H1 (cell line): Measurements from ENCODE around the gene AFF1. TPM values are rescaled to one million over a fixed set of nuclear protein-coding genes. Genes with fewer than 3 reads are reported as not detected.

ENCODE experiments used
- CTCF ChIA-PET: fragments of 300-600 bp; sonication (Branson Sonifier 250); formaldehyde crosslinking; loops from one replicate; lab custom pipeline; 2021; ENCODE audit not compliant: partially characterized antibody; lab: Charles Lee
- POLR2A ChIA-PET: fragments of 300-600 bp; sonication (Branson Sonifier 250); formaldehyde crosslinking; loops from one replicate; lab custom pipeline; 2021; ENCODE audit warnings: inconsistent platforms; ENCODE audit not compliant: partially characterized antibody; lab: Charles Lee
- DNase-seq, 2 experiments: peaks; one replicate each; pipeline versions ENCODE4 v3.0.0 to v3.0.0-alpha.2; 2010 to 2022; ENCODE audit warnings: low spot score in 2 of 2, low read depth in 1 of 2, mixed read lengths in 1 of 2
- FAIRE-seq: peaks from 2 replicates; lab custom pipeline; 2011; peaks lifted over from hg19 to GRCh38; lab: Jason Lieb, UNC
- H2AFZ ChIP-seq: 2 replicates; pipeline ENCODE4 v1.8.1; 2012; ENCODE audit warnings: low read length, inconsistent platforms
- H2AK5ac ChIP-seq: 2 replicates; pipeline ENCODE4 v1.6.1; 2013; ENCODE audit warnings: low read depth, low read length
- H2BK120ac ChIP-seq: replicated peaks from 2 replicates; pipeline ENCODE3; 2013; ENCODE audit warnings: low read depth, low read length, inconsistent platforms
- H2BK12ac ChIP-seq: 2 replicates; pipeline ENCODE4 v1.6.1; 2013; ENCODE audit warnings: low read depth, low read length
- H2BK15ac ChIP-seq: 2 replicates; pipeline ENCODE4 v1.6.1; 2013; ENCODE audit warnings: low read length
- H2BK20ac ChIP-seq: 2 replicates; pipeline ENCODE4 v1.6.1; 2013; ENCODE audit warnings: low read length
- H2BK5ac ChIP-seq: 2 replicates; pipeline ENCODE4 v1.6.1; 2013; ENCODE audit warnings: low read depth, low read length
- H3K14ac ChIP-seq: 2 replicates; pipeline ENCODE4 v1.6.1; 2013; ENCODE audit warnings: inconsistent platforms; ENCODE audit not compliant: insufficient read length
- H3K18ac ChIP-seq: 2 replicates; pipeline ENCODE4 v1.6.1; 2013; ENCODE audit warnings: low read length; ENCODE audit errors: extremely low read depth
- H3K23ac ChIP-seq: 2 replicates; pipeline ENCODE4 v1.6.1; 2013; ENCODE audit warnings: inconsistent platforms; ENCODE audit not compliant: insufficient read length
- H3K23me2 ChIP-seq: 2 replicates; pipeline ENCODE4 v1.6.1; 2013; ENCODE audit warnings: low read depth, low read length
- H3K27ac ChIP-seq: 2 replicates; pipeline ENCODE4 v1.6.1; 2011; ENCODE audit warnings: low read depth, low read length, inconsistent platforms
- H3K27me3 ChIP-seq, 4 experiments: replicated peaks in 1 of 4; 1 replicate in 1 of 4; 2 replicates in 3 of 4; pipeline versions ENCODE4 v1.6.1 to v1.8.1; 2011 to 2013; ENCODE audit warnings: low read length in 3 of 4, mild to moderate bottlenecking in 3 of 4, inconsistent platforms in 2 of 4, mixed read lengths in 2 of 4, moderate library complexity in 1 of 4; ENCODE audit not compliant: control insufficient read depth in 3 of 4, insufficient read depth in 3 of 4; ENCODE audit errors: extremely low read depth in 1 of 4
- H3K36me3 ChIP-seq, 4 experiments: 2 replicates each; pipeline versions ENCODE4 v1.6.1 to v1.8.1; 2011 to 2013; ENCODE audit warnings: mild to moderate bottlenecking in 4 of 4, low read length in 3 of 4, moderate library complexity in 2 of 4, control low read depth in 1 of 4, inconsistent platforms in 1 of 4; ENCODE audit not compliant: insufficient read depth in 4 of 4, control insufficient read depth in 2 of 4
- H3K4ac ChIP-seq: replicated peaks from 2 replicates; pipeline ENCODE3; 2013; ENCODE audit warnings: low read length, low read depth, mixed read lengths, inconsistent platforms; ENCODE audit not compliant: insufficient read length
- H3K4me1 ChIP-seq, 4 experiments: replicated peaks in 1 of 4; 1 replicate in 1 of 4; 2 replicates in 3 of 4; pipeline versions ENCODE4 v1.6.1 to v1.8.1; 2011 to 2013; ENCODE audit warnings: low read length in 3 of 4, inconsistent platforms in 2 of 4, mixed read lengths in 1 of 4; ENCODE audit not compliant: insufficient read depth in 4 of 4, control insufficient read depth in 3 of 4
- H3K4me2 ChIP-seq, 2 experiments: 2 replicates each; pipeline versions ENCODE4 v1.6.1 to v1.8.1; 2011 to 2013; ENCODE audit warnings: low read depth in 2 of 2, low read length in 2 of 2, control low read depth in 1 of 2, inconsistent platforms in 1 of 2, mild to moderate bottlenecking in 1 of 2; ENCODE audit not compliant: insufficient read depth in 1 of 2
- H3K4me3 ChIP-seq, 4 experiments: fragments of 200-600, 300-600 bp in 1 of 4; sonication (generic), shearing (Covaris generic), sonication (Bioruptor Twin) in 1 of 4; 2 replicates each; pipeline versions ENCODE4 v1.5.1 to v1.8.1; 2011 to 2016; ENCODE audit warnings: low read length in 4 of 4, low read depth in 3 of 4, control low read depth in 2 of 4, inconsistent platforms in 2 of 4, mild to moderate bottlenecking in 2 of 4, mixed read lengths in 1 of 4, moderate library complexity in 1 of 4; ENCODE audit not compliant: insufficient read depth in 2 of 4; ENCODE audit errors: extremely low read depth in 1 of 4
- H3K56ac ChIP-seq: replicated peaks from 2 replicates; pipeline ENCODE3; 2013; ENCODE audit warnings: low read depth, mild to moderate bottlenecking, mixed read lengths, low read length, inconsistent platforms; ENCODE audit not compliant: insufficient read length
- H3K79me1 ChIP-seq: 2 replicates; pipeline ENCODE4 v1.6.1; 2013; ENCODE audit warnings: low read depth, low read length, control low read depth
- H3K79me2 ChIP-seq, 2 experiments: 2 replicates each; pipeline versions ENCODE4 v1.6.1 to v1.8.1; 2012 to 2013; ENCODE audit warnings: low read length in 2 of 2, mild to moderate bottlenecking in 2 of 2, inconsistent platforms in 1 of 2; ENCODE audit not compliant: insufficient read depth in 2 of 2, control insufficient read depth in 1 of 2
- H3K9ac ChIP-seq, 4 experiments: replicated peaks in 1 of 4; 1 replicate in 1 of 4; 2 replicates in 3 of 4; pipeline versions ENCODE4 v1.6.1 to v1.8.1; 2011 to 2013; ENCODE audit warnings: low read depth in 3 of 4, low read length in 3 of 4, control low read depth in 2 of 4, mild to moderate bottlenecking in 2 of 4, moderate library complexity in 2 of 4, inconsistent platforms in 1 of 4; ENCODE audit errors: extremely low read depth in 1 of 4
- H3K9me3 ChIP-seq, 2 experiments: 2 replicates each; pipeline versions ENCODE4 v1.6.1 to v1.8.1; 2012 to 2013; ENCODE audit warnings: mild to moderate bottlenecking in 2 of 2, moderate library complexity in 2 of 2, control low read depth in 1 of 2, inconsistent platforms in 1 of 2, low read depth in 1 of 2, low read length in 1 of 2, mixed read lengths in 1 of 2; ENCODE audit not compliant: insufficient read depth in 2 of 2
- H4K20me1 ChIP-seq, 2 experiments: replicated peaks in 1 of 2; 2 replicates each; pipeline versions ENCODE3 to v1.8.1; 2011 to 2013; ENCODE audit warnings: inconsistent platforms in 2 of 2, low read length in 2 of 2, mild to moderate bottlenecking in 1 of 2; ENCODE audit not compliant: insufficient read depth in 2 of 2, control insufficient read depth in 1 of 2
- H4K5ac ChIP-seq: 2 replicates; pipeline ENCODE4 v1.6.1; 2013; ENCODE audit warnings: low read length, low read depth, mixed read lengths, inconsistent platforms; ENCODE audit not compliant: insufficient read length
- H4K8ac ChIP-seq: 2 replicates; pipeline ENCODE4 v1.8.0; 2013; ENCODE audit warnings: mild to moderate bottlenecking, moderate library complexity, low read length, inconsistent platforms; ENCODE audit not compliant: insufficient read depth; ENCODE audit errors: extremely low read depth
- H4K91ac ChIP-seq: replicated peaks from 2 replicates; pipeline ENCODE3; 2013; ENCODE audit warnings: low read length, mixed read lengths, inconsistent platforms; ENCODE audit not compliant: insufficient read length
- CTBP2 ChIP-seq: IDR thresholded peaks from 2 replicates; pipeline ENCODE4 v1.7.0; 2011; ENCODE audit warnings: borderline replicate concordance, mild to moderate bottlenecking, moderate library complexity, mixed read lengths, low read length; ENCODE audit not compliant: insufficient read depth, insufficient read length
- EGR1 ChIP-seq: IDR thresholded peaks from 2 replicates; pipeline ENCODE4 v1.6.1; 2011; ENCODE audit warnings: low read depth, low read length, borderline replicate concordance
- HDAC2 ChIP-seq, 2 experiments: fragments of 300-600 bp in 1 of 2; sonication (generic) in 1 of 2; IDR thresholded peaks; 2 replicates each; pipeline ENCODE4 v1.6.1; 2011 to 2012; ENCODE audit warnings: low read depth in 2 of 2, low read length in 2 of 2, mild to moderate bottlenecking in 2 of 2, moderate library complexity in 2 of 2, borderline replicate concordance in 1 of 2, inconsistent platforms in 1 of 2
- KDM4A ChIP-seq: IDR thresholded peaks from one replicate; pipeline ENCODE4 v1.7.1; 2012; ENCODE audit warnings: low read depth, mild to moderate bottlenecking, moderate library complexity, low read length, inconsistent platforms; ENCODE audit not compliant: severe bottlenecking
- RAD21 ChIP-seq, 2 experiments: IDR thresholded peaks in 1 of 2; conservative IDR thresholded peaks in 1 of 2; 2 replicates each; pipeline ENCODE4 v1.6.1; 2011; ENCODE audit warnings: low read depth in 2 of 2, low read length in 2 of 2, improper control_type of control experiment in 1 of 2, inconsistent platforms in 1 of 2, mild to moderate bottlenecking in 1 of 2, moderate library complexity in 1 of 2
- SP1 ChIP-seq: IDR thresholded peaks from 2 replicates; pipeline ENCODE4 v1.6.1; 2011; ENCODE audit warnings: low read depth, low read length
- YY1 ChIP-seq: IDR thresholded peaks from 2 replicates; pipeline ENCODE4 v1.6.1; 2011; ENCODE audit warnings: low read depth, mild to moderate bottlenecking, low read length
- ZNF274 ChIP-seq: IDR thresholded peaks from 2 replicates; pipeline ENCODE4 v1.7.0; 2012; ENCODE audit warnings: low read length, borderline replicate concordance; ENCODE audit errors: extremely low read depth
- WGBS, 2 experiments: shearing (Covaris generic) in 1 of 2; methylation state at CpG; one replicate each; pipeline versions ENCODE4 v1.1.6 to v1.1.7; 2013 to 2015; ENCODE audit warnings: low lambda C conversion rate in 2 of 2, mixed read lengths in 2 of 2, inconsistent platforms in 1 of 2, low coverage in 1 of 2, missing lambda C conversion rate in 1 of 2; ENCODE audit not compliant: insufficient replicate concordance in 2 of 2, insufficient coverage in 1 of 2, insufficient read length in 1 of 2; ENCODE audit errors: extremely low coverage in 1 of 2, missing lambda C conversion rate in 1 of 2; 5-methylcytosine and 5-hydroxymethylcytosine counted together
- polyA plus RNA-seq, 7 experiments: library from polyadenylated mRNA; depleted of rRNA in 3 of 7; stranded (reverse) in 5 of 7; unstranded in 2 of 7; fragments of >200 nt in 5 of 7; fragments of 200-250 nt in 2 of 7; gene quantifications; 1 replicate in 5 of 7; 2 replicates in 1 of 7; 4 replicates in 1 of 7; pipeline versions ENCODE4 v1.2.1 to v1.2.3, GENCODE V29; 2011 to 2013; ENCODE audit warnings: missing spikeins in 2 of 7, mixed read lengths in 2 of 7
- total RNA-seq: library from RNA; stranded (reverse); fragmentation: NEBNext Ultra II Directional; extraction: Animal tissue kit (Norgen Biotek cat#: 25700); gene quantifications from 2 replicates; pipeline ENCODE4 v1.2.1, GENCODE V29; 2021
- TF ChIP-seq, protein P1 (sequence below), 3 experiments: IDR thresholded peaks; 1 replicate in 2 of 3; 2 replicates in 1 of 3; pipeline versions ENCODE4 v1.5.1 to v1.6.1; 2011; ENCODE audit warnings: low read length in 3 of 3, mild to moderate bottlenecking in 3 of 3, inconsistent platforms in 2 of 3, low read depth in 1 of 3, moderate library complexity in 1 of 3; ENCODE audit not compliant: insufficient read depth in 1 of 3; ENCODE audit errors: control extremely low read depth in 1 of 3

AFF1 gene
- total and polyA plus RNA-seq, 2 of the 8 experiments (the other 6 are each of a cell fraction or from before 2014, with no cell fraction given), result 14.8 to 85.5 TPM

DNA sequence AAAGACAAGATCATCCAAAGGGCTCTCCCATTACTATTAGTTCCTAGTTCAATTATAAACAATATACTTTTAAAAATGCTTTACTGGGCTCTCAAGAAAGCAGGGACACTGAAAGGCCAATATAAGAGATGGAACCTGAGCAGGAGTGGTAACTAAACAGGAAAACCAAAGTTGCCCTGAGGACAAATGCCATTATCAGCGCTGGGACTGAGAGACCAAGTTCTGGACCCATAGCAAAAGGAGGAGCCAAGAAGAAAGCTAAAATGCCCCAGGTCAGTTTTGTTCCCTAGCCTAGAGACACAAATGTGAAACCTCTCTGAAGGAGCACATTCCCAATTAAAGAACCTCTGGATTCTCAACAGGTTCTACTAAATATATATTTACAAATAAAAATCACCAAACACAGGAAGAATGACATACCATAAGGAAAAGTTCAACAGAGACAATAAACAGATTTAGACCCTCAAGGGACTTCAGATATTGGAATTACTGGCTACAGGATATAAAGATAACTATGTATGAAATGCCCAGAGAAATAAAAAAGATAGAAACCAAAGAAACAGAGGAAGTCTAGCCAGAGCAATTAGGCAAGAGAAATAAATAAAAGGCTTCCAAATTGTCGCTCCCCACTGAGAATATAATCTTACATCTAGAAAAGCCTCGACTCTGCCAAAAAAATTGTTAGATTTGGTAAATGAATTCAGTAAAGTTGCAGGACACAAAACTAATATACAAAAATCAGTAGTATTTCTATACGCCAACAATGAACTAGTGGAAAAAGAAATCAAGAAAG lies 218.5 kb downstream of the AFF1 start:
- Histone ChIP-seq H3K4me3 (no peak overlapping the region), H2AK5ac (no peak overlapping the region), H2BK5ac (no peak overlapping the region), H3K23ac (no peak overlapping the region), H2BK20ac (no peak overlapping the region), H3K18ac (no peak overlapping the region), H4K8ac (no peak overlapping the region), H4K5ac (no peak overlapping the region), H4K20me1 (no peaks in the 10 kb centered on the region), H2BK120ac (no peak overlapping the region), H2BK15ac (no peak overlapping the region), H3K56ac (no peak overlapping the region), H3K79me2 (no peaks in the 10 kb centered on the region), H3K27me3 (no peaks in the 10 kb centered on the region), H3K14ac (no peak overlapping the region), H3K23me2 (no peaks in the 10 kb centered on the region), H2BK12ac (no peak overlapping the region), H3K9ac (no peak overlapping the region), H3K9me3 (no peaks in the 10 kb centered on the region), H3K27ac (no peak overlapping the region), H4K91ac (no peak overlapping the region), H2AFZ (no peak overlapping the region), H3K36me3 (no peaks in the 10 kb centered on the region), H3K79me1 (no peaks in the 10 kb centered on the region), H3K4me2 (no peak overlapping the region), H3K4ac (no peak overlapping the region), H3K4me1 (no peaks in the 10 kb centered on the region)
- CTCF ChIA-PET, result interaction anchor here (0.6 to 3.5 kb wide), 8 partner anchors 33 to 1507 kb away, joined by 3 to 40 read pairs (median 4); no protein-coding TSS in a partner anchor
- POLR2A ChIA-PET, result no interaction called here
- no peak for FAIRE-seq
- 87% methylated on average over 4 of the region's 4 CpGs; no CpG with 5 or more reads in 1 of the 2 experiments for WGBS, 2 experiments
- no peak for DNase-seq
- TF ChIP-seq EGR1, result no peak
- TF ChIP-seq HDAC2 (IDR thresholded peaks at IDR 0.05; ENCODE audit: borderline replicate concordance in 1 of 2, low read depth in 2 of 2, low read length in 2 of 2), result no peak
- no peak for TF ChIP-seq KDM4A
- no peak for TF ChIP-seq YY1
- no peak for TF ChIP-seq SP1
- TF ChIP-seq, protein P1, sequence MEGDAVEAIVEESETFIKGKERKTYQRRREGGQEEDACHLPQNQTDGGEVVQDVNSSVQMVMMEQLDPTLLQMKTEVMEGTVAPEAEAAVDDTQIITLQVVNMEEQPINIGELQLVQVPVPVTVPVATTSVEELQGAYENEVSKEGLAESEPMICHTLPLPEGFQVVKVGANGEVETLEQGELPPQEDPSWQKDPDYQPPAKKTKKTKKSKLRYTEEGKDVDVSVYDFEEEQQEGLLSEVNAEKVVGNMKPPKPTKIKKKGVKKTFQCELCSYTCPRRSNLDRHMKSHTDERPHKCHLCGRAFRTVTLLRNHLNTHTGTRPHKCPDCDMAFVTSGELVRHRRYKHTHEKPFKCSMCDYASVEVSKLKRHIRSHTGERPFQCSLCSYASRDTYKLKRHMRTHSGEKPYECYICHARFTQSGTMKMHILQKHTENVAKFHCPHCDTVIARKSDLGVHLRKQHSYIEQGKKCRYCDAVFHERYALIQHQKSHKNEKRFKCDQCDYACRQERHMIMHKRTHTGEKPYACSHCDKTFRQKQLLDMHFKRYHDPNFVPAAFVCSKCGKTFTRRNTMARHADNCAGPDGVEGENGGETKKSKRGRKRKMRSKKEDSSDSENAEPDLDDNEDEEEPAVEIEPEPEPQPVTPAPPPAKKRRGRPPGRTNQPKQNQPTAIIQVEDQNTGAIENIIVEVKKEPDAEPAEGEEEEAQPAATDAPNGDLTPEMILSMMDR (IDR thresholded peaks at IDR 0.05; ENCODE audit: control extremely low read depth in 1 of 3, insufficient read depth in 1 of 3, low read depth in 1 of 3, low read length in 3 of 3), result no peak
- TF ChIP-seq CTBP2, result no peak
- TF ChIP-seq ZNF274, result no peak
- TF ChIP-seq RAD21 (IDR thresholded peaks at IDR 0.05 in 1 of 2, conservative IDR thresholded peaks at IDR 0.05 in 1 of 2; ENCODE audit: low read depth in 2 of 2, low read length in 2 of 2), result no peak
